HepG2 (cell line): ENCODE results near the gene NBL1. TPM values are rescaled to one million over a fixed set of nuclear protein-coding genes. Genes with fewer than 3 reads are reported as not detected.
A peak's percentile ranks its signal among the peaks of the same experiment; 100 is the strongest.

Experiments
- ATAC-seq: fragments of 200-7000 bp; cut with Tn5 transposase; 3 replicates; pipeline ENCODE4 v1.9.1; 2020; ENCODE audit warnings: mild to moderate bottlenecking, moderate library complexity
- BruUV-seq: library from RNA; stranded (reverse); fragments of 400-500 nt; replicated peaks from 2 replicates; lab custom pipeline; 2021; lab: Mats Ljungman, UMichigan
- CTCF ChIA-PET: fragments of 300-600 bp; formaldehyde crosslinking; extraction: SDS; loops from one replicate; lab custom pipeline; 2021; ENCODE audit warnings: low total read pairs, inconsistent platforms, low intra/inter-chr PET ratio; lab: Yijun Ruan, JAX
- POLR2A ChIA-PET: fragments of 350-600 bp; sonication (Branson Sonifier 250); formaldehyde crosslinking; loops from one replicate; lab custom pipeline; 2020; ENCODE audit warnings: antibody characterized with exemption, inconsistent platforms; lab: Yijun Ruan, JAX
- DNase-seq: peaks from one replicate; pipeline ENCODE4 v3.0.0-alpha.2; 2015; ENCODE audit warnings: low spot score
- FAIRE-seq: peaks from 3 replicates; lab custom pipeline; 2011; peaks lifted over from hg19 to GRCh38; lab: Jason Lieb, UNC
- H2AFZ ChIP-seq: one replicate; pipeline ENCODE4 v1.6.1; 2011; ENCODE audit warnings: low read length, inconsistent platforms
- H3K27ac ChIP-seq: fragments of 300-600 bp; 3 replicates; pipeline ENCODE4 v1.8.0; 2011; ENCODE audit warnings: mixed run types, mild to moderate bottlenecking, mixed read lengths, low read length, inconsistent platforms; ENCODE audit not compliant: insufficient read depth; ENCODE audit errors: extremely low read length
- H3K27me3 ChIP-seq, 2 experiments: fragments of 200-600 bp in 1 of 2; 2 replicates in 1 of 2; 3 replicates in 1 of 2; pipeline versions ENCODE4 v1.6.0 to v1.8.0; 2011; ENCODE audit warnings: low read length in 2 of 2, mild to moderate bottlenecking in 2 of 2, moderate library complexity in 2 of 2, inconsistent platforms in 1 of 2; ENCODE audit not compliant: insufficient read depth in 2 of 2, control insufficient read depth in 1 of 2
- H3K36me3 ChIP-seq, 2 experiments: fragments of 200-600 bp in 1 of 2; replicated peaks in 1 of 2; 2 replicates in 1 of 2; 3 replicates in 1 of 2; pipeline versions ENCODE4 v1.5.1 to v1.8.0; 2011; ENCODE audit warnings: low read length in 2 of 2, inconsistent platforms in 1 of 2; ENCODE audit not compliant: insufficient read depth in 2 of 2, control insufficient read depth in 1 of 2
- H3K4me1 ChIP-seq: 2 replicates; pipeline ENCODE4 v1.5.1; 2012; ENCODE audit warnings: low read length, inconsistent platforms; ENCODE audit not compliant: insufficient read depth
- H3K4me2 ChIP-seq: 2 replicates; pipeline ENCODE4 v1.6.0; 2011; ENCODE audit warnings: low read depth, low read length, inconsistent platforms
- H3K4me3 ChIP-seq, 3 experiments: fragments of 200-600 bp in 1 of 3; sonication (generic), shearing (Covaris generic) in 1 of 3; replicated peaks in 1 of 3; 2 replicates each; pipeline ENCODE4 v1.5.1; 2011 to 2016; ENCODE audit warnings: low read length in 3 of 3, inconsistent platforms in 2 of 3, low read depth in 2 of 3, mild to moderate bottlenecking in 2 of 3, control low read depth in 1 of 3, mixed read lengths in 1 of 3; ENCODE audit not compliant: insufficient read depth in 1 of 3
- H3K79me2 ChIP-seq: one replicate; pipeline ENCODE4 v1.6.1; 2011; ENCODE audit warnings: low read length, inconsistent platforms; ENCODE audit not compliant: insufficient read depth
- H3K9ac ChIP-seq: 2 replicates; pipeline ENCODE4 v1.6.0; 2011; ENCODE audit warnings: mild to moderate bottlenecking, low read depth, low read length, inconsistent platforms; ENCODE audit not compliant: insufficient read depth
- H3K9me3 ChIP-seq: 2 replicates; pipeline ENCODE4 v1.5.1; 2012; ENCODE audit warnings: mild to moderate bottlenecking, low read length
- H4K20me1 ChIP-seq: 2 replicates; pipeline ENCODE4 v1.6.0; 2011; ENCODE audit warnings: inconsistent platforms, mild to moderate bottlenecking, low read length, moderate library complexity; ENCODE audit not compliant: insufficient read depth
- AGO1 ChIP-seq: fragments of 200-400 bp; formaldehyde crosslinking; IDR thresholded peaks from 2 replicates; pipeline ENCODE4 v1.6.1; 2017; ENCODE audit warnings: mild to moderate bottlenecking, low read depth, low read length, moderate library complexity; ENCODE audit not compliant: poor library complexity, severe bottlenecking
- AGO2 ChIP-seq: fragments of 200-400 bp; formaldehyde crosslinking; optimal IDR thresholded peaks from 2 replicates; pipeline ENCODE3; 2017; ENCODE audit warnings: mild to moderate bottlenecking, low read depth, low read length, moderate library complexity
- RAD21 ChIP-seq: fragments of 450-650 bp; formaldehyde crosslinking; IDR thresholded peaks from 2 replicates; pipeline ENCODE4 v1.5.0; 2020; ENCODE audit warnings: mild to moderate bottlenecking
- SMC3 ChIP-seq: IDR thresholded peaks from 2 replicates; pipeline ENCODE4 v1.6.1; 2011; ENCODE audit warnings: low read length, improper control_type of control experiment
- STAG1 ChIP-seq: sonication (generic); formaldehyde crosslinking; IDR thresholded peaks from 2 replicates; pipeline ENCODE4 v1.4.0; 2020; ENCODE audit warnings: missing genetic modification reagents
- ZNF121 ChIP-seq: sonication (generic); formaldehyde crosslinking; IDR thresholded peaks from 2 replicates; pipeline ENCODE4 v1.5.0; 2020; ENCODE audit warnings: mild to moderate bottlenecking, missing genetic modification reagents
- ZNF850 ChIP-seq: sonication (generic); formaldehyde crosslinking; conservative IDR thresholded peaks from 2 replicates; pipeline ENCODE4 v1.9.0; 2021; ENCODE audit warnings: mild to moderate bottlenecking, missing genetic modification reagents
- ZSCAN12 ChIP-seq: sonication (generic); formaldehyde crosslinking; IDR thresholded peaks from 2 replicates; pipeline ENCODE4 v1.9.0; 2021; ENCODE audit warnings: mild to moderate bottlenecking, missing genetic modification reagents
- ZSCAN30 ChIP-seq: sonication (generic); formaldehyde crosslinking; IDR thresholded peaks from 2 replicates; pipeline ENCODE4 v1.5.0; 2020; ENCODE audit warnings: mild to moderate bottlenecking, missing genetic modification reagents
- WGBS: methylation state at CpG from one replicate; pipeline ENCODE4 v1.1.6; 2017; ENCODE audit warnings: low lambda C conversion rate; 5-methylcytosine and 5-hydroxymethylcytosine counted together
- in situ Hi-C: cut with HindIII; loops from 2 replicates; pipeline ENCODE4 v1.10.0; 2017; ENCODE audit warnings: low pct_unique_long_range_greater_than_20kb; ENCODE audit not compliant: extremely low pct_ligation_motif_present
- intact Hi-C: fragments of 100-400 bp; cut with micrococcal nuclease; formaldehyde crosslinking; loops from one replicate; pipeline ENCODE4 v1.10.0; 2022; ENCODE audit not compliant: unreplicated experiment
- polyA plus RNA-seq, 8 experiments: library from polyadenylated mRNA; depleted of rRNA in 3 of 8; stranded (reverse) in 7 of 8; unstranded in 1 of 8; fragments of >200 nt; fragmentation: Illumina TruSeq in 4 of 8; extraction: Trizol in 4 of 8; gene quantifications; 2 replicates each; pipeline versions ENCODE4 v1.2.1 to v1.2.3, GENCODE V29; 2011 to 2016; ENCODE audit warnings: low read depth in 4 of 8, missing spikeins in 1 of 8, mixed read lengths in 1 of 8; ENCODE audit not compliant: insufficient read depth in 1 of 8
- total RNA-seq, 5 experiments: library from RNA; depleted of rRNA; stranded (reverse); fragments of >200 nt; fragmentation: Illumina TruSeq; extraction: Trizol; gene quantifications; 2 replicates each; pipeline ENCODE4 v1.2.3, GENCODE V29; 2016; ENCODE audit warnings: low read depth in 1 of 5
- TF ChIP-seq, protein P1 (sequence below): sonication (generic); formaldehyde crosslinking; IDR thresholded peaks from 2 replicates; pipeline ENCODE4 v1.5.0; 2020; ENCODE audit warnings: mild to moderate bottlenecking, missing genetic modification reagents, moderate library complexity
- TF ChIP-seq, protein P2 (sequence below): sonication (generic); formaldehyde crosslinking; IDR thresholded peaks from 2 replicates; pipeline ENCODE4 v1.4.0; 2020; ENCODE audit warnings: missing genetic modification reagents, mild to moderate bottlenecking, borderline replicate concordance

NBL1 gene
- total and polyA plus RNA-seq, 2 of the 13 experiments (the other 11 are each of a cell fraction or from before 2014, with no cell fraction given) = 2.7 to 13.8 TPM

- ATAC-seq (no peak), DNase-seq (no peak), FAIRE-seq (no peak)
- Histone ChIP-seq H2AFZ (no peak overlapping the region), H3K9me3 (no peaks in the 10 kb centered on the region), H3K4me2 (no peak overlapping the region), H3K4me1 (peaks cover 28% of the 10 kb centered on the region), H3K36me3 (no peaks in the 10 kb centered on the region), H3K27me3 (peaks cover 2 to 4% of the 10 kb centered on the region in 2 experiments; a peak in 2 of 5 replicates), H3K9ac (no peak overlapping the region), H3K79me2 (no peaks in the 10 kb centered on the region), H3K4me3 (no peak overlapping the region), H3K27ac (no peak overlapping the region), H4K20me1 (no peaks in the 10 kb centered on the region)
- 83% methylated on average over 8 of the region's 13 CpGs for WGBS
- CTCF ChIA-PET = no interaction called here
- in situ Hi-C loops (no loop called here), intact Hi-C loops (no loop called here)
- POLR2A ChIA-PET = no interaction called here
- no TSS peak for BruUV-seq
- TF ChIP-seq ZSCAN12 (CRISPR knock-in tag) = no peak
- TF ChIP-seq AGO2 = peak; percentile 29
- TF ChIP-seq, all 625 proteins: peak for 1
Measured at GRCh38 chr1:19658186-19658585, 14.1 kb downstream of the NBL1 start.

GRCh38 chr1:19661721-19662228 is 17.7 kb downstream of the NBL1 start:
- H2AFZ ChIP-seq = no peak overlapping the region
- DNase-seq (no peak), ATAC-seq (no peak), FAIRE-seq (peak; percentile 48)
- intact Hi-C loops (no loop called here), in situ Hi-C loops (loop anchor here (5.0 kb wide), 1 partner anchor 41 kb away; no protein-coding TSS in a partner anchor)
- no peaks in the 10 kb centered on the region for H3K9me3 ChIP-seq
- peaks cover 8 to 32% of the 10 kb centered on the region in 2 experiments; a peak in 4 of 5 replicates for H3K27me3 ChIP-seq
- no peaks in the 10 kb centered on the region for H3K36me3 ChIP-seq
- WGBS = 6% methylated on average over 9 of the region's 9 CpGs
- no TSS peak for BruUV-seq
- no peak overlapping the region for H3K4me2 ChIP-seq
- no peaks in the 10 kb centered on the region for H3K79me2 ChIP-seq
- H3K4me3 ChIP-seq = no peak overlapping the region
- no peaks in the 10 kb centered on the region for H4K20me1 ChIP-seq
- ChIA-PET CTCF (interaction anchor here (1.1 to 2.1 kb wide), 2 partner anchors 43 to 154 kb away, joined by 3 to 9 read pairs; partner anchors contain the start of gene RNF186), POLR2A (no interaction called here)
- H3K9ac ChIP-seq = no peak overlapping the region
- H3K27ac ChIP-seq = no peak overlapping the region
- TF ChIP-seq, protein P1, sequence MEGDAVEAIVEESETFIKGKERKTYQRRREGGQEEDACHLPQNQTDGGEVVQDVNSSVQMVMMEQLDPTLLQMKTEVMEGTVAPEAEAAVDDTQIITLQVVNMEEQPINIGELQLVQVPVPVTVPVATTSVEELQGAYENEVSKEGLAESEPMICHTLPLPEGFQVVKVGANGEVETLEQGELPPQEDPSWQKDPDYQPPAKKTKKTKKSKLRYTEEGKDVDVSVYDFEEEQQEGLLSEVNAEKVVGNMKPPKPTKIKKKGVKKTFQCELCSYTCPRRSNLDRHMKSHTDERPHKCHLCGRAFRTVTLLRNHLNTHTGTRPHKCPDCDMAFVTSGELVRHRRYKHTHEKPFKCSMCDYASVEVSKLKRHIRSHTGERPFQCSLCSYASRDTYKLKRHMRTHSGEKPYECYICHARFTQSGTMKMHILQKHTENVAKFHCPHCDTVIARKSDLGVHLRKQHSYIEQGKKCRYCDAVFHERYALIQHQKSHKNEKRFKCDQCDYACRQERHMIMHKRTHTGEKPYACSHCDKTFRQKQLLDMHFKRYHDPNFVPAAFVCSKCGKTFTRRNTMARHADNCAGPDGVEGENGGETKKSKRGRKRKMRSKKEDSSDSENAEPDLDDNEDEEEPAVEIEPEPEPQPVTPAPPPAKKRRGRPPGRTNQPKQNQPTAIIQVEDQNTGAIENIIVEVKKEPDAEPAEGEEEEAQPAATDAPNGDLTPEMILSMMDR (CRISPR knock-in tag) = peak; percentile 61
- TF ChIP-seq, protein P2, sequence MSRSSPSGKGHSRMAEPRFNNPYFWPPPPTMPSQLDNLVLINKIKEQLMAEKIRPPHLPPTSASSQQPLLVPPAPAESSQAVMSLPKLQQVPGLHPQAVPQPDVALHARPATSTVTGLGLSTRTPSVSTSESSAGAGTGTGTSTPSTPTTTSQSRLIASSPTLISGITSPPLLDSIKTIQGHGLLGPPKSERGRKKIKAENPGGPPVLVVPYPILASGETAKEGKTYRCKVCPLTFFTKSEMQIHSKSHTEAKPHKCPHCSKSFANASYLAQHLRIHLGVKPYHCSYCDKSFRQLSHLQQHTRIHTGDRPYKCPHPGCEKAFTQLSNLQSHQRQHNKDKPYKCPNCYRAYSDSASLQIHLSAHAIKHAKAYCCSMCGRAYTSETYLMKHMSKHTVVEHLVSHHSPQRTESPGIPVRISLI (CRISPR knock-in tag) = peak; percentile 90
- no peak for TF ChIP-seq ZNF850 (CRISPR knock-in tag)
- TF ChIP-seq AGO1 = no peak
- TF ChIP-seq STAG1 = peak; percentile 52
- TF ChIP-seq SMC3 = peak; percentile 25; the same call in 1 of the 2 replicates
- TF ChIP-seq ZNF121 (CRISPR knock-in tag) = peak; percentile 83
- peak; percentile 28; the same call in 1 of the 2 replicates for TF ChIP-seq RAD21 (CRISPR knock-in tag)
- TF ChIP-seq ZSCAN30 (CRISPR knock-in tag) = no peak
- H3K4me1 ChIP-seq = peaks cover 21% of the 10 kb centered on the region
